Glutamatergic neuron (in vitro differentiated cells): ENCODE measurements around the gene TLCD3B. TPM values are rescaled to one million over a fixed set of nuclear protein-coding genes. Genes with fewer than 3 reads are reported as not detected.

Experiments
- DNase-seq: peaks from one replicate; pipeline ENCODE4 v3.0.0; 2022
- H3K27ac Mint-ChIP-seq: one replicate; pipeline ENCODE4 v1.8.0; 2020; ENCODE audit warnings: mild to moderate bottlenecking, mixed read lengths, inconsistent platforms; ENCODE audit not compliant: unreplicated experiment
- H3K27me3 Mint-ChIP-seq: one replicate; pipeline ENCODE4 v1.8.0; 2020; ENCODE audit warnings: mild to moderate bottlenecking, moderate library complexity, mixed read lengths, inconsistent platforms; ENCODE audit not compliant: unreplicated experiment
- H3K36me3 Mint-ChIP-seq: one replicate; pipeline ENCODE4 v1.8.0; 2020; ENCODE audit warnings: mild to moderate bottlenecking, mixed read lengths, inconsistent platforms; ENCODE audit not compliant: unreplicated experiment
- H3K4me1 Mint-ChIP-seq: one replicate; pipeline ENCODE4 v1.8.0; 2020; ENCODE audit warnings: mild to moderate bottlenecking, low read depth, mixed read lengths, inconsistent platforms; ENCODE audit not compliant: unreplicated experiment
- H3K4me3 Mint-ChIP-seq: one replicate; pipeline ENCODE4 v1.8.0; 2020; ENCODE audit warnings: mild to moderate bottlenecking, mixed read lengths, inconsistent platforms; ENCODE audit not compliant: unreplicated experiment
- H3K9me3 Mint-ChIP-seq: one replicate; pipeline ENCODE4 v1.8.0; 2020; ENCODE audit warnings: mild to moderate bottlenecking, moderate library complexity, mixed read lengths, inconsistent platforms; ENCODE audit not compliant: unreplicated experiment
- CTCF ChIP-seq: fragments of 200-600 bp; sonication (generic); IDR thresholded peaks from one replicate; pipeline ENCODE4 v1.5.0; 2021; ENCODE audit not compliant: partially characterized antibody, unreplicated experiment
- long read RNA-seq: library from polyadenylated mRNA; unstranded; transcript quantifications from one replicate; pipeline ENCODE4 v2.0.0, GENCODE V29; 2020; ENCODE audit not compliant: unreplicated experiment
- total RNA-seq: library from RNA; stranded (reverse); fragmentation: NEBNext Ultra II Directional; extraction: Animal tissue kit (Norgen Biotek cat#: 25700); gene quantifications from one replicate; pipeline ENCODE4 v1.2.1, GENCODE V29; 2021; ENCODE audit not compliant: unreplicated experiment

Gene TLCD3B
- total RNA-seq = 253 TPM
- long read RNA-seq, transcript FAM57B-202 (5 exons, 2,313 nt) = major isoform, 6 of 32 reads
- long read RNA-seq, partial matches to known transcripts = 4 of 32 reads
- long read RNA-seq, other reads (novel, unspliced or antisense) = 22 of 32 reads

- Mint-ChIP-seq H3K27me3 (peaks cover 19% of the 10 kb centered on the region), H3K36me3 (no peaks in the 10 kb centered on the region), H3K9me3 (peaks cover 7% of the 10 kb centered on the region), H3K4me3 (peak within 1 kb of the TSS; percentile 93), H3K27ac (peak within 1 kb of the TSS; percentile 91), H3K4me1 (peaks cover 29% of the 10 kb centered on the region)
- no peak for TF ChIP-seq CTCF
- peak; percentile 79 for DNase-seq
Measured at GRCh38 chr16:30030841-30031413, at the start of gene TLCD3B. Gene TLCD3B, minus strand, starts transcription at chr16:30031271. Its CDS starts 744 bp downstream, at chr16:30030527.

GRCh38 chr16:30079480-30079879, 48.4 kb upstream of the TLCD3B start:
- TF ChIP-seq CTCF = no peak
- peaks cover 13% of the 10 kb centered on the region for H3K9me3 Mint-ChIP-seq
- H3K27me3 Mint-ChIP-seq = peaks cover 8% of the 10 kb centered on the region
- H3K4me3 Mint-ChIP-seq = no peak overlapping the region
- H3K27ac Mint-ChIP-seq = no peak overlapping the region
- H3K4me1 Mint-ChIP-seq = peaks cover 13% of the 10 kb centered on the region
- H3K36me3 Mint-ChIP-seq = peaks cover 6% of the 10 kb centered on the region
- DNase-seq = no peak

GRCh38 chr16:30078744-30079143, 47.7 kb upstream of the TLCD3B start:
- Mint-ChIP-seq H3K36me3 (peaks cover 6% of the 10 kb centered on the region), H3K4me3 (no peak overlapping the region), H3K4me1 (peaks cover 13% of the 10 kb centered on the region), H3K9me3 (peaks cover 11% of the 10 kb centered on the region), H3K27me3 (peaks cover 8% of the 10 kb centered on the region), H3K27ac (no peak overlapping the region)
- DNase-seq = no peak
- TF ChIP-seq CTCF = no peak

DNA sequence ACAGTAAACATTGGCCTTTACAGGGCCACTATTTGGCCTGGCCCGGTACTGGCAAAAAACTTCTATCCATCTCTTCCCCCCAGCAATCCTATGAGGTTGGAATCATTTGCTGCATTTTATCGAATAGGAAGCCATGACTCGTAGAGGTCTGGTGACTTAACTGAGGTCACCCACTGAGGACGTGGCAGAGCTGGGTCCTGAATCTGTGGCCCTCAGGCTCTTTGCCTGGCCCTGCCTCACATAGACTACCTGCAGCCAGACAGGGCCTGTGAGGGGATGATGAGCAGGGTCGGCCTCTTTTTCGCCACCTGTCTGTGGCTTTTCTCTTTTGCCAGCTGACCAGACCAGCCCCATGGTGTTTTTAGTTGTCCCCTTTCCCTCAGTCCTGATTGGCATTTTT, 46.6 kb upstream of the TLCD3B start:
- Mint-ChIP-seq H3K4me3 (peak overlapping the region; percentile 73), H3K4me1 (peaks cover 13% of the 10 kb centered on the region), H3K9me3 (peaks cover 9% of the 10 kb centered on the region), H3K27me3 (peaks cover 6% of the 10 kb centered on the region), H3K36me3 (peaks cover 6% of the 10 kb centered on the region), H3K27ac (no peak overlapping the region)
- TF ChIP-seq CTCF = no peak
- DNase-seq = no peak

GRCh38 chr16:30076276-30076791, 45.3 kb upstream of the TLCD3B start:
- peaks cover 6% of the 10 kb centered on the region for H3K27me3 Mint-ChIP-seq
- DNase-seq = no peak
- H3K4me1 Mint-ChIP-seq = peaks cover 13% of the 10 kb centered on the region
- TF ChIP-seq CTCF = no peak
- H3K9me3 Mint-ChIP-seq = peaks cover 9% of the 10 kb centered on the region
- peak overlapping the region; percentile 92 for H3K4me3 Mint-ChIP-seq
- H3K27ac Mint-ChIP-seq = peak overlapping the region; percentile 6
- H3K36me3 Mint-ChIP-seq = peaks cover 6% of the 10 kb centered on the region
